Measurements from ENCODE around the gene DYTN.

- no peak for TF ChIP-seq TCF7L2 (IDR thresholded peaks at IDR 0.05; ENCODE audit: borderline replicate concordance, extremely low read depth, insufficient read depth, insufficient read length)
- TF ChIP-seq, protein P1, sequence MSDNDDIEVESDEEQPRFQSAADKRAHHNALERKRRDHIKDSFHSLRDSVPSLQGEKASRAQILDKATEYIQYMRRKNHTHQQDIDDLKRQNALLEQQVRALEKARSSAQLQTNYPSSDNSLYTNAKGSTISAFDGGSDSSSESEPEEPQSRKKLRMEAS (IDR thresholded peaks at IDR 0.05) = no peak
- TF ChIP-seq, protein P2, sequence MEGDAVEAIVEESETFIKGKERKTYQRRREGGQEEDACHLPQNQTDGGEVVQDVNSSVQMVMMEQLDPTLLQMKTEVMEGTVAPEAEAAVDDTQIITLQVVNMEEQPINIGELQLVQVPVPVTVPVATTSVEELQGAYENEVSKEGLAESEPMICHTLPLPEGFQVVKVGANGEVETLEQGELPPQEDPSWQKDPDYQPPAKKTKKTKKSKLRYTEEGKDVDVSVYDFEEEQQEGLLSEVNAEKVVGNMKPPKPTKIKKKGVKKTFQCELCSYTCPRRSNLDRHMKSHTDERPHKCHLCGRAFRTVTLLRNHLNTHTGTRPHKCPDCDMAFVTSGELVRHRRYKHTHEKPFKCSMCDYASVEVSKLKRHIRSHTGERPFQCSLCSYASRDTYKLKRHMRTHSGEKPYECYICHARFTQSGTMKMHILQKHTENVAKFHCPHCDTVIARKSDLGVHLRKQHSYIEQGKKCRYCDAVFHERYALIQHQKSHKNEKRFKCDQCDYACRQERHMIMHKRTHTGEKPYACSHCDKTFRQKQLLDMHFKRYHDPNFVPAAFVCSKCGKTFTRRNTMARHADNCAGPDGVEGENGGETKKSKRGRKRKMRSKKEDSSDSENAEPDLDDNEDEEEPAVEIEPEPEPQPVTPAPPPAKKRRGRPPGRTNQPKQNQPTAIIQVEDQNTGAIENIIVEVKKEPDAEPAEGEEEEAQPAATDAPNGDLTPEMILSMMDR (IDR thresholded peaks at IDR 0.05 in 2 of 3, conservative IDR thresholded peaks at IDR 0.05 in 1 of 3; ENCODE audit: borderline replicate concordance in 1 of 3, insufficient read depth in 1 of 3, low read depth in 2 of 3, low read length in 2 of 3) = no peak
- no peak for TF ChIP-seq JUND (IDR thresholded peaks at IDR 0.05)
- TF ChIP-seq POLR2AphosphoS5 (IDR thresholded peaks at IDR 0.05; ENCODE audit: low read depth, low read length) = no peak
- no peak for TF ChIP-seq SIN3A (IDR thresholded peaks at IDR 0.05; ENCODE audit: low read depth)
- TF ChIP-seq EGR1 (IDR thresholded peaks at IDR 0.05; ENCODE audit: low read depth) = no peak
These were observed 21.3 kb downstream of the DYTN start for GRCh38 chr2:206696910-206697309.

Measured in HCT116 (cell line).